Epidermal melanocyte (primary cell): ENCODE results near the gene SLC39A3.

Experiments
- DNase-seq: peaks from one replicate; pipeline ENCODE4 v3.0.0; 2011; ENCODE audit warnings: low spot score; ENCODE audit not compliant: insufficient read length

SLC39A3 gene, protein sequence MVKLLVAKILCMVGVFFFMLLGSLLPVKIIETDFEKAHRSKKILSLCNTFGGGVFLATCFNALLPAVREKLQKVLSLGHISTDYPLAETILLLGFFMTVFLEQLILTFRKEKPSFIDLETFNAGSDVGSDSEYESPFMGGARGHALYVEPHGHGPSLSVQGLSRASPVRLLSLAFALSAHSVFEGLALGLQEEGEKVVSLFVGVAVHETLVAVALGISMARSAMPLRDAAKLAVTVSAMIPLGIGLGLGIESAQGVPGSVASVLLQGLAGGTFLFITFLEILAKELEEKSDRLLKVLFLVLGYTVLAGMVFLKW

DNA sequence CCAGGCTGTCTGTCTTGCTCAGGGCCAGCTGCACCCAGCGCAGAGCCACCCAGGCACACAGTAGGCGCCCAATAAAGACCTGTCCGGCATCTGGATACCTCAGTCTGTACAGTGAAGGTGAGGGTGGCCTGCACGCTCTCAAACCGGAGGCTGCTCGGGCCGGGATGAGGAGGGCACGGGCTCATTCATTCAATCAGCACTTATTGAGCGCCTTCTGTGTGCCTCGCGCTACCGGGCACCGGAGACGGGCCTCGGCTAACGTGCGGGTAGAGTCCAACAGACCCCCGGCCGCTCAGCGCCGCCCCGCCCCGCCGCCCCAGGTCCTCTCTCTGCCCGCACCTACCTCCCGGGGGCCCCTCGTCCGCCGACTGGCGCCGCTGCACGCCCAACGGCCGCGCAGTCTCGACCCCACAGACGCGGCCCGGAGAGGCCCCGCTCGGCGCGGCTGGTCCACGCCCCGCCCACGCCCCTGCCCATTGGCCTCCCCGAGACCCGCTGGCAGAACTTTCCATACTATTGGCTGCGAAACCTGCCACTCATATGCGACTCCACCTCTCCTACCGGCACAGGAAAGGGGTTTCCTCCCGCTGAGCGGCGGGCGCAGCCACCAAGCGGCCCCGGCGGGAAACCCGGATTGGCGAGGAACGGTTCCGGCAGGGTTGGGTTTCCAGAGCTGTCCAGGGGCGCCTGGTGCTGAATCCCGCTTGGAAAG, at the start of gene SLC39A3:
Gene SLC39A3 (minus strand): TSS at position 416 of the 712 bp plus-strand sequence. CDS start 2,760 bp downstream, outside the sequence.
- DNase-seq, result peak; percentile 100

DNA sequence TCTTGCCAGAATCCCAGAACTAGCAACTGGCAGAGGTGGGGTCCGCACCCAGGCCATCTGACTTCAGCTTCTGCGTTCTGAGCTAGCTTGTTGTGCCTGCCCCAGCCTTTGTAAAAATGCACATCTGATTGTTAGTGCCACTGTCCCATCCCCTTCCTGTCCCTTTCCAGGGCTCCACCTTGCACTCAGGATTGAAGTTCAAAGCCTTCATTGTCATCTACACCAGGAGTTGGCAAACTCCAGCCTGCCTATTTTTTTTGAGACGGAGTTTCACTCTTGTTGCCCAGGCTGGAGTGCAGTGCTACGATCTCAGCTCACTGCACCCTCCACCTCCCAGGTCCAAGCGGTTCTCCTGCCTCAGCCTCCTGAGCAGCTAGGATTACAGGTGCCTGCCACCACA, 48.4 kb upstream of the SLC39A3 start:
- no peak for DNase-seq

DNA sequence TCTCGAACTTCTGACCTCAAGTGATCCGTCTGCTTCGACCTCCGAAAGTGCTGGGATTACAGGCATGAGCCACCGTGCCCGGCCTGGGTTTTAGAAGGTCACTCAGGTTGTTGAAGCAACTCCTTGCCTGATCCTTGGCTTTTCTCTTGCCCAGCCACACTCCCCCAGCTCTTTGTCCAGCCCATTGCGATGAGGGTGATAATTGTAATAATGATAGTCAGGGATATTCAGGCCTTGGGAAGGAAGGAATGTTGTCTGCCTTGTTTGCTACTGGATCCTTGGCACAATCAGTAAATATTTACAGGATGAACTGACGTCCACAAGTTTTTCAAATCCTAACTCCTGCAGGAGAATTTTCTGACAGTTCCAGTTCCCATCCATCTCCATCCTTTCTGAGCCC, 47.3 kb upstream of the SLC39A3 start:
- DNase-seq, result no peak

DNA sequence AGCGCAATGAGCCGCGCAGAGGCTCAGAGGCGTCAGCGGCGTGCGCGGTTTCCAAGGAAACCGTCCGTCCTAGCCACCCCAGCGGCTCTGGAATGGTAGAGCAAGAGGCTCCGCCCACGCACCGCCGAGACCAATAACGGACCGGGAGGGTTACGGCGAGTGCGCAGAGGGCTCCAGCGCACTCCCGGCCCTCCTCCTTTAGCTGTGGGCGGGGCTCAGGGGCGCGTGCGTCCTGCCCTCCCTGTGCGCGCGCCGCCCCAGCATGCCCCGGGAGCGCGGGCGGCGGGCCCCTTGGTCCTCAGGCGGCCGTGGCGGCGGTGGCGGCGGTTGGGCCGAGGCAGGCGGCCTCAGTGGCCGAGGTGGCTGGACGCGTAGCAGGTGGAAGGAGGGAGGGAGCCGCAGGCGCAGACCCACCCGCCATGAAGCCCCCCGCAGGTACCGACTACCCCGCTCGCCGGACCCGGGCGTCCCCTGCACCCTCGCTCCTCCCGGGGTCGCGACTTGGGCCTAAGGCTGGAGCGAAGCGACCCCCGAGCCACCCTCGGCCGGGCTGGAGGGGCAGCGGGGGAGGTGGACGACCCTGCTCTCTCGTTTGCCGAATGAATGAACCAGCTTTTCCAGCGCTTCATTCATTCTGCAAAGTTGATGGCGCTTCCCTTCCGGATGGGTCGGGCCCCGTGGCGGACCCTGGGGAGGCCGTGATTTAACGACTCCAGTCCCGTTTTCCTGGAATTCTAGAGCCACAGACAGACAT, 45.6 kb upstream of the SLC39A3 start, which contains the start of gene THOP1:
Gene THOP1 (plus strand): TSS at position 260 of the 754 bp plus-strand sequence. CDS start 160 bp downstream, at position 420.
- DNase-seq, result peak; percentile 96

DNA sequence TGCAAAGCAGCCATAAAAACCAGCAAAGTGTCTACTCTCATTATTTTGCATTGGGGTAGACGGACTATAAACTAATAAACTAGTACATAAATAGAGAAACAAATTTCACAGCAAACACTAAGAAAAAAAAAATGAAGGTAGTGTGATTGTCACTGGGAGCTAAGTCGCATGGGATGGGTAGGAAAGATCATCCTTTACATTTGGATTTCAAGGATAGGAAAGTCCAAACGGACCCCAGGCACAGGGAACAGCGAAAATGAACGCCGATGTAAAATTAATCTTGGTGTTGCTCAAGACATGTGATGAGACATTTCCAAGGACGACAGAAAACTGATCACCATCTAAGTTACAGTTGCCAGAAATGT, 43.9 kb upstream of the SLC39A3 start:
- DNase-seq, result no peak

DNA sequence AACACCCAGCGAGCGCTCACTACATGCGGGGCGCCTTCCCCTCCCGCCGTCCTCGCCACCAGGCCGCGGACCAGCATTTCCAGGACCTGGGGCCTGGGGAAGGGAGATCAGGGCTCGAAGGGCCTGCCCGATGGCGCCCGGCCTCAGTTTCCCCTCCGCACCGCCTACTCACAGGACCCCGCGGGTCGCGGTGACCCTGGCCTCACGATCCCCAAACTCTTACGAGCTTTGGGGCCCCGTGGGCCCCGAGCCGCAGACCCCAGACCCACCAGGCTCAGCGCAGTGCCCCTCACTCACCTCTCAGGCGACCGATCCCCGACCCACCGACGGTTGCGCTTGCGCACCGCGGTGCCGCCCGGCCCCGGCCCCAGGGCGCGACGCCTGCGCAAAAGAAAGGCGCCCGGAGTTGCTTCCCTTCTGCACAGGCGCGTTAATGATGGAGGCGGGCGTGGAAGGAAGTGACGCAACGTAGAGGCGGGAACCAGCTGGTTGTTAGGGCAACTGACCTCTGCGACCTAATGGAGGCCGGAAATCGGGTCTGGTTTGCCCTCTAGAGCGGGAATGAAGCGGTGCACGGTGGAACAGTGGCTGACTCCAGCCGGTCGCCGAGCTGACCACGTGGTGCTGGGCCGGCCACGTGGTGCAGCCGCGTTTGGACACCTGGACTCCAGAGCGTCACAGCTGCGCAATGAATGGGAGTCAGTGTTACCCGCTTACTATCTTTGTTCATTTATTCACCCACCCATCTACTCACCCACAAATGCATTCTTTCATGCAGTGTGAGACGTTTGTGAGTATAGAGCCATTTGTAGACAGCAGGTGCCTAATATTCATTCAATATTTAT, 43.3 kb upstream of the SLC39A3 start, which contains the start of gene SGTA:
Gene SGTA (minus strand): TSS at position 338 of the 845 bp plus-strand sequence. CDS start 14,205 bp downstream, outside the sequence.
- peak; percentile 99 for DNase-seq

DNA sequence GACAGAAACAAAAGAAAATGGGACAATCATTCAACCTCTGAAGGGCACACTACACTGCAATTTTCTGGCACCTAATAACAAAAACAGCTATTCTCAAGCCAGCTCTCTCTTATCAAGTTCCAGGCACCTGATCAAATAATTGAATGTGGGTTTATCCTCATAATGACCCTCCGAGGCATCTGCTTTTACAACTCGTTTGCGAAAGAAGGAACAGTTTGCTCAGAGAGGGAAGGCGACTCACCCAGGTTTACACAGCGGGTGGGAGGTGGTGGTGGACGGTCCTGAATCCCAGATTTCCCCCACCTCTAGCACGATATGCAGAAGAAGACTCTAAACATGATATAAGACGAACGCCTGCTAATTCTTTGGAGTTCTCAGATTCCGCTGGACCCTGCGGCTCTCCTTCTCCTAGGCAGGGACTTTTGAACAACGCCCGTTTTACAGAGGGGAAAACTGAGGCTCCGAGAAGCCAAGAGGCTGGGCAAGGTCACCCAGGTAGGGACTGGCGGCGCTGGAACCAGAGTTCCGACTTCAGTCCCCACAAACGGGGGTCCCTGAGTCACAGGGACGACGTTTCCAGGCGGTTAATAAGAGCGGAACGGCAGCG, 42.6 kb upstream of the SLC39A3 start:
- DNase-seq, result no peak

DNA sequence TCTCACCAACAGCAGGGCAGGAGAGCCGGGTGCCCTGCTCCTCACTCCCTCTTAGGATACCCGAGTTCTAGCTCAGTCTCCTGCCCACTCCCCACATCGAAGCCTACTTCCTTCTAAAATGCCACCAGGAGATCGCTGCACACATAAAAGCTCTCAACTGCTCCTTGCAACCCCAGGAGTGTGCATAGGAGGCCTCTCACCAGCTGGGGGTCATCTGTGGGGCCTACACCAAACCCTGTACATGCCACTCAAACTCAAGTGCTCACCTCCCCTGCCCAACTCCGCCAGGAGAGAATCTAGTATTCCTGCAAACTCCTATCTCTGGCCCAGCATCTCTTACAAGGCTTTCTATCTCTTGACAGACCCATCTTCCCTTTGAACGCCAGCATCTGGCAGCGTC, 40.5 kb upstream of the SLC39A3 start:
- DNase-seq, result no peak

DNA sequence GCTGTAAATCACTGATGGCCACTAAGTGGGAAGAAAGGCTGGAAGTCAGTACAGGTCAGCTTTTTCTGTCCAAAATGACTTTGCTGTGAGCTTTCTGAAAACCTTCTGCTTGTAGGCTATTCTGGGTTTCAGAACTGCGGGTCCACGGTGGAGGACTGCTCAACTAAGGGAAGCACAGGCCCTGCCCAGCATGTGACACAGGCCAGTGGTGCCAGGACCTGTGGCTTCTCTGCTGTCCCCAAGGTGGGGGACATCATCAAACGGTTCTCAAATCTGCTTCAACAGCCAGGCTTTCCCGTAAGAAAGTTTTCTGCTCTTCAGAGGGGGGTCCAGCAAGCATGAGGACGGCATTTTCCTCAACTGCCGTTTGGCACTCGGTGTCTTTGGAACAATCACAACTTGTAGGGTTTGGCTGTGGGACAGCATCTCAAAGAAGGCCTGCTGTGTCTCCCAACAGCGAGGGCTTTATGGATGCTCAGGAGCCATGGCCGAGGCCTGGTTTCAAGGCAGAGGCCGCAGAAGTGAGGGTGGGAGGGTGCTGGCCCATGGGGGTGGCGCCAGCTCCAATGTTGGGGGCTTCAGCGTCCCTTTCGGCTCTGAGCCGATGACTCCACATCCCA, 39.4 kb upstream of the SLC39A3 start:
- no peak for DNase-seq

DNA sequence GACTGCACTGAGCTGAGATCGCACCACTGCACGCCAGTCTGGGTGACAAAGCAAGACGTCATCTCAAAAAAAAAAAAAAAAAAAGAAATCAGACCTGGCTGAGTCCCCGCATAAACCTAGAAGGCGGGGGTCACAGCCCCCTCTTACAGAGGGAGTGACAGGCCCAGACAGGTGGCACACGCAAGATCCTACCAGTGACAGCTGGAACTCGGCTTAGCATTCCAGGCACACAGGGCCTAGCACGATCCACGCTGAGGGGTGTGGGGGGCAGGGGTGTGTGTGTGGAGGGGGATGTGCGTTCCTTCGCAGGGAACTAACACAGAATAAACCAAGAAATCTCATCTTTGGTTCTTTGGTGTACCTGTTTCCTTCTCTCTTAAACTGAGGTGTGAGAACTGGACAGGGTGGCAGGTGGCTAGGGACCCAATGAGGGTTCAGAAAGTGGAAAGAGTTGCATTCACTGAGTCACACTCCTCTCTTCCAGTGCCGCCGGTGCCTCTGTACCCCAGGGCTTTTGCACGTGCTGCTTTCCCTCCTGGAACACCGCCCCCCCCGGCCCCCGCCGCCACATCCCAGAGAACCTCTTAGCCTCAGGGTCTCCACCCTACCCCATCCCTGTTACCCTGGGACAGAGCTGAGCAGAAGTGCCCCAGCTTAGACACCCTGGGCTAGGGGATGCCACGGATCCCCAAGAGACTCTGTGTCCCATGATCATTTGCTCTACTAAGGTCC, 38.3 kb upstream of the SLC39A3 start:
- no peak for DNase-seq

DNA sequence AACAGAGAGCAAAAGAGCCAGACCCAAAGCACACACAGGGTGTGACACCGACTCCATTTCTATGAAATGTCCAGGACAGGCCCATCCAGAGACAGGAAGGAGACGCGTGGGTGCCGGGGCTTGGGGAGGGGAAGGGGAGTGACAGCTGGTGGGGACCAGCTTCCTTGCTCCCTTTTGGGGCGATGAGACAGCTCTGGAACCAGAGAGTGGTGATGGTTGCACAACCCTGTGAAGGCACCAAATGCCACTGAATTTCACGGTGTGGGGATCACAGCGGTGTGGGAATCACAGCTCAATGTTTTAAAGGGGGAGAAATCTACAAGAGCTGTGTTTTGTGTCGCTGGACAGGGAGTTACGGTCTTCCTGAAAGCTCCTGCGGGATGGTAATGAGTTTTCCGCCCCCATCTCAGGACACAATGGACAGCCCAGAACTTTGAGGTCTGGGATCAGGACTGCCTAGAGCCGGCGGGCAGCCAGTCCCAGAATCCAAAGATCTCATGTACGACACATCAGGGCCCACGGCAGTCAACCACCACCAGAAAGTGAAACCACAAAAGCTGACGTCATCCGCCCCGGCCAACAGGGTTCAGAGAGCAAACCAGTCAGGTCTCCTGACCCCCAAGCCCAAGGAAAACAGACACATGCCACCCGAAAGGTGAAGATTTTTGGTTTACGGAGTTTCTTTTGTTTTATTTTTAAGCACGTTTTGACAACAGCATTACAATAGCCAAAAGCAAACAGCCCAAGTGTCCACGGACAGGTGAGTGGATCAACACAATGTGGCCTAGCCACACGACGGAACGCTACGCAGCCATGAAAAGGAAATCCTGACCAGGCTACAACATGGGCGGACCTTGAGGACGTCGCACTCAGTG, 36.0 kb upstream of the SLC39A3 start:
- DNase-seq, result peak; percentile 73

DNA sequence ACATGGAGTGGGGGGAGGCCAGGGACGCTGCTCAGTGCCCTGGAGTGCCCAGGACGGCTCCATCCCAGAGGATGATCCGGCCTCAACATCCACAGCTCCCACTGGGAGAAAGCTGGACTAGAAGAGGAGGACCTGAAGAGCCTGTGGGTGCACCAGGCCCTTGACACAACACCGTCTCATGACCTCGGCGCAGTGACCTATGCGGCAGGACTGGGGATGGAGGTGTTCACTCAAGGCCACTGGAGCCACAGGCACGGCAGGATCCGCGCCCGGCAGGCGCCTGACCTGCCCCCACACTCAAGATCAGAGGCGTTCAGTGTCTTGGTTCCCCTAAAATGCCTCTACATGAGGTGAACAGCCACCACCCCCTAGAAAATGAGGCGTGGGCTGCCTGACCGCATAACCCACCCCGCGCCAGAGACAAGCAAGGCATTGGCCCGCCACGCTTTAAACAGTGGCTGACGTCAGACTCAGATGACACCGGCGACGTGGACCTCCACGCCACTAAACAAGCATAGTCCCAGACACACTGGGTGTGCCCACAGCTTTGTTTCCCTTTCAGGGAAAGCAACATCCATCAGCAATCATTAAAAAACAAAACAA, 35.2 kb upstream of the SLC39A3 start:
- no peak for DNase-seq

DNA sequence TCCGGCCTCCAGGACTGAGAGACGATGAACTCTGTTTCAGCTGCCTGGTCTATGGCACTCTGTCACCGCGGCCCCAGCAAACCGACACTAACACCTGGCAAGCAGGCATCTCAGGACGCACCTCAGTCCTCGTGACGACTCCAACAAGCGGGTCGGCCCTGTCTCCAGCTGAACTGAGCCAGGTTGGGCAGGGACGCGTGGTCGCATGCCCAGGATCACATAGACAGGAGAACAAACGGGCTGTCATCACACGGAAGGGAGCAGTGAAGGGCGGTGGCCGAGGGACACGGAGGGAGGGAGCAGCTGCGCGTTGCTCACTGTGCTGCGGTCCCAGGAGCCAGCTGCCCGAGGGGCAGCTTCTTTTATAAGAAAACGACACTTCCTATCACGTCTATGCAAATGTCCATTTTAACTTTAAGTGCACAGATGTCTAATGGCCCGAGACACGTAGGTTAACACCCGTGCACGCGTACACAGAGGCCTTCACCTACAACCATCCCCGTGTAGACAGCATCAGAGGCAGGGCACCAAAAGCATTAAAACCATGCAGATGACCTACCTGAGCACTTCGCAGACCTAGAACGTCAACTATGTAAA, 34.4 kb upstream of the SLC39A3 start:
- DNase-seq, result no peak

DNA sequence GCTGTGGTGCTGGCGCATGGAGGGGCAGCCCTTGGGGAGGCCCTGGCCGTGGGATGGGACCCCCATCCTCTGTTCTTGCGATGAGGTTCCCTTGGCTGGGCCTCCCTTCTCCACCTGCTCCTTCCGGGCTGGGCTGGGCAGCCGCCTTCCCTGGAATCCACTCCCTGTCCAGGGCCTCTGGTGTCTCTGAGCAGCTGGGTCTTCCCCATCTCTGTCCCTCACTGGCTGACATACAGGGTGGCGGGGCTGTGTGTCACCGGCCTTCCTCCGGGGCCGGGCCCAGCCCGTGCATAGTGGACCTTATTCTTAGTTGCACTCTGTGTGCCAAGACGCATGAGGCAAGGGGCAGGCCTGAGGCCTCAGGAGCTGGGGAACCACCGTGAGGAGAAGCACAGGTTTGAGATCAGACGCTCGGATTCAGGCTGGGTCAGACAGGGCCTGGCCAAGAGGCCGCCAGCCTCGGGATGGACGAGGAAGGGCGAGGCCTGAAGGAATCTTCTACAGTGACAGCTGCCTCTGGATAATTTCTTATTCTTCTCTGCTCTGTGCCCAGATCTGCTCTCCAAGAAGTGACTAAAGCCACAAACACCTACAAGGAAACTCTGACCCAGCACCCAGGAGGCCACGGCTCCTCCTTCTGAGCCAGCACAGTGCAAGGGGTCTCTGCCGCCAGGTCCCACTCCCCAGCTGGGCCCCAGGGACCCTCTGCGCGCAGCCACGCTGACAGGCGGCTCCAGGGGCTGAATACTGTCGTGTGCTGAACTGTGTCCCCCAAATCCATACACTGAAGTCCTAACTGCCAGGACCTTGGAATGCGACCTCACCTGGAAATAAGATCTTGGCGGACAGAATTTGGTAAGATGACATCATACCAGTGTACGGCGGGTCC, 32.2 kb upstream of the SLC39A3 start:
- DNase-seq, result no peak

DNA sequence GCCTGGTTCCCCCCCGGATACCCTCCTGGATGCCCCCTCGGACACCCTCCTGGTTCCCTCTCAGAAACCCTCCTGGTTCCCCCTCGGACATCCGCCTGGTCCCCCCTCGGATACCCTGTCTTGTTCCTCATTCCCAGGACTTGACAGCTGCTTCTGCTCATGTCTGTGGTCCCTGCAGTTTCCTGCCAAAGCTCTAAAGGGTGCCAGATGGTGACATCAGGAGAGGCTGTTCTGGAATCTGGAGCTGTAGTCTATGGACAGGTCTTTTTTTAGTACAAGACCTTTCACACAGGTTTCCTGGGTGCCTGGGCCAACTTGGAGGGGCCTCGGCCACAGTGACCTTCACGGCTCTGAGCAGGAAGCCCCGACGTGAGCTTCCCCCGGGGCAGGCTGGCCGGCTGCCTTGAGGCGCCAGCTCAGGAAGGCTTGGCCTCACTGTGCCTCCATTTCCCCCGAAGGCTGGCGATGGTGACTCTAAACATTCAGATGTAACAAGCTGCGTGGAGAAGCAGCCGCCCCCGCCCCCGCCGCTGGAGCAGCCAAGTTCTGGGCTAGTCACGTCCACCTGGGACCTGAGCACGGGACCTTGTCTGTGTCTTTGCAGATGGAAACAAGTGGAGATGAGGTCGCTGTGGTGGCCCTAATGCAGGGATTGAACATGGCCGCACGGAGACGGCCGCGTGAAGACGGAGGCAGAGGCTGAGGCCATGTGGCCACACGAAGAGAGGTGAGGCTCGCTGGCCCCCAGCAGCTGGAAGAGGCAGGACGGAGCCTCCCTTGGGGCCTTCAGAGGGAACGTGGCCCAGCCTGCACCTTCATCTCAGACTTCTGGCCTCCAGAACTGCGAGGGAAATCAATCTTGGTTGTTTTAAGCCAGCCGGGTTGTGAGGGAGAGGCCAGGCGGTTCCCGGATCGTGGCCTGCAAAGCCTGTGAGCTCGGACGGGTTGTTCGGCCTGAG, 30.5 kb upstream of the SLC39A3 start:
- no peak for DNase-seq

DNA sequence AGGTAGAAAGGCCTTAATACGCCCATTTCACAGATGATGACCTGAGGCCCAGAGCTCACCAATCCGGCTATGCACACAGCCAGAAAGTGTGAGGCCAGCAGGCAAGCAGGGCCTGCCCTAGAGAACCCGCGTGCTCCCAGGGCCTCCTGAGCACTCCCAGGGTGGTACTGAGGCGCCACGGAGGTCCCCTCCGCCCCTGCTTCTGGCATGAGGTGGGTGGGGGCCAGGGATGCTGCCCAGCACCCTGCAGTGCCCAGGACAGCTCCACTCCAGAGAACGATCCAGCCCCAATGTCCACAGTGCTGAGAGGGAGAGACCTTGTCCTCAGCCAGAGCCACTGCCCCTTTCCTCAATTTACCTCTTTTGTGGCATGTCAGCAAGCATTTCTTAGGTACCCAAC, 29.4 kb upstream of the SLC39A3 start:
- no peak for DNase-seq
